Fibroblast of skin of right biceps (primary cell): ENCODE data around the gene DUSP11.
"Not testable (repeated sequence)": the region's sequence is repeated elsewhere in the genome, so short reads cannot be mapped to it uniquely, and the experiment has no call there.

Experiments used
- DNase-seq: peaks from one replicate; pipeline ENCODE4 v3.0.0-alpha.2; 2013

Gene DUSP11

GRCh38 chr2:73770725-73771124, 9.2 kb downstream of the DUSP11 start:
- DNase-seq, result no peak

DNA sequence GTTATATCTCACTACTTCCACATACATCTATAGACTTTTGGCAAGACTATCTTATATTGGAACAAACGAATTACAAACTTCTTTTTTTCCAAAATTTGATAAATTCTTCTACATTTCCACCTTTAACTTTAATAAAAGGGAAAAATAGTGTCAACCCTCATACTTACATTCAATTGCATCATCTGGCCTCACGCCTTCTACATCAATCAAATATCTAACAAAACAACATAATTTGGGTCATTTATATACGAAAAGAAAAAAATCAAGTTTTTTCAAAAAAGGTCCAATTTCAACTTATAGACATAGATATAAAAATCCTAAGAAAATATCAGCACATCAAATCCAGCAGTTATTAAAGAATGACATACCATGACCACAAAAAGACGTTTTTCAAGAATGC, 12.9 kb downstream of the DUSP11 start:
- DNase-seq, result no peak

- no peak for DNase-seq
Observed at GRCh38 chr2:73766349-73766748, 13.6 kb downstream of the DUSP11 start.

DNA sequence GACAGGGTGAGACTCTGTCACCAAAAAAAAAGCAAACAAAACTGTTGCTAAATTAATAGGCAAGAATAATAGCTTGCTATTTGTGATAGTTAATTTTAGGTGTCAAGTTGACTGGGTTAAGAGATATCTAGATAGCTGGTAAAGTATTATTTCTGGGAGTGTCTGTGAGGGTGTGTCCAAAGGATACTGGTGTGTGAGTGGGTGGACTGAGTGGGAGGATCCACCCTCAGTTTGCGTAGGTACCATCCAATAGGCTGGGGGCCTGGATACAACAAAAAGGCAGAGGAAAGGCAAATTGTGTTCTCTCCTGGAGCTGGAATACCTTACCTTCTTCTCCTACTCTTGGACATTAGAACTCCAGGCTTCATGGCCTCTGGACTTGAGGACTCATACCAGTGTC, 15.0 kb downstream of the DUSP11 start:
- DNase-seq, result no peak

- DNase-seq, result no peak
Observed at GRCh38 chr2:73762571-73762970, 17.3 kb downstream of the DUSP11 start.

DNA sequence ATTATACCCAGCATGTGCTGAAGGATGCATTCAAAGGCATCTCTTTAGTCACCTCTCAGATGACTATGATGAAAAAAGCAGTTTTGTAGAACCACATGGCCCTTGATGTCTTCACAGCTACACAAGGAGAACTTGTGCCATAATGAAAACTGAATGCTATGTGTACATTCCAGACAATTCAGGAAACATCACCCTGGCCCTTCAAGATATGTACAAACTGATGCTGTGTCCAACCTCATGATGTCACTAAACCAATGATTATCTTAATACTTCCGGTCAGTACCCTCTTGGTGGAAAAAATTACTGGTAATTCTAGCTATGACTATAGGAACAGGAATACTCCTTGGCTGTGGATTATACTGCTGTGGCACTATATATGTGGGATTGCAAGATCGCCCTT, 20.0 kb downstream of the DUSP11 start:
- no peak for DNase-seq

DNA sequence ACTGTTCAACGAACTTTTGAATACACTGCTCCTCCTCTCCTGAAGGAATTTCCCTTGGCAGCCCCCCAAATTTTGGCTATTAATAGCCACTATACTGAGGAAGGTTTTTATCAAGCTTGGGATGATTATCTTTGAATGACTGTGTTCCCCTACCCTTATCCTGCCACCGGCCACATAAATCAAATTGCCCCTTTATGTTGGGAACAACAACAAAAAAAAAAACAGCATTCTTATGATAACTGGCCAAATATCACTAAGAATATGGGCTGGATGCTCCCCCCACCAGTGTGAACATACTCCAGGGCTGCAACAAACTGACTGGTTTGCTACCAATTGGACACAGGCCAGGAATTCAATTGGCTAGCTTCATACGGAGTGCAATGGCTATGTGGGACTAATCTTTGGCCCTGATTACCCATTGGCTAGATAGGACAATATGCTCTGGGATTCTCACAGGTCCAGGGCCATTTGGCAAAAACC, 20.6 kb downstream of the DUSP11 start:
- peak; percentile 63 for DNase-seq

DNA sequence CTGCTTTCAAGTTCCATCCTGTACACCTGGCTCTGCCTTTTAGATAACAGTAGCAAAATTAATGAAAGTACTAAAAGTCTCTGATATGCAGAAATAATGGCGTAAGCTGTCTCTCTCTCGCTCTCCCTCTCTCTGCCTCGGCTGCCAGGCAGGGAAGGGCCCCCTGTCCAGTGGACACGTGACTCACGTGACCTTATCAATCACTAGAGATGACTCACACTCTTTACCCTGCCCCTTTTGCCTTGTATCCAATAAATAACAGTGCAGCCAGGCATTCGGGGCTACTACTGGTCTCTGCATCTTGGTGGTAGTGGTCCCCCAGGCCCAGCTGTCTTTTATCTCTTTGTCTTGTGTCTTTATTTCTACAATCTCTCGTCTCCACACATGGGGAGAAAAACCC, 25.6 kb downstream of the DUSP11 start:
- not testable (repeated sequence) for DNase-seq

DNA sequence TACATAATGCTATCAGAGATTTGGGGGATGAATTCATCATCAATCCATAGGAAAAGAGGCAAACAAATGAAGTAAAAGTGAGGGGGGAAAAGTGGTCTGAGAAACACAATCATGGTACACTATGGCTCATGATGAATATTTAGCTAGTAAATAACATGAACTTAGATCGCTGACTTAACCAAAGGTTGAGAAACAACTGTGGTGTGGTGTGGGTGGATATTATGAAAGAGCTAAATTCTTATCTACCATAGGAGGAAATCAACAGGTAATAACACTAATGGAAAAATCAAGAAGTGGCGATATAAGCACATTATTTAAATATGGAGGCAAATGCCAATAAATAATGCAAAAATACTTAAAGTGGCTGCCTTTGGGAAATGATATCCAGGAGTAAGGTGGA, 30.6 kb downstream of the DUSP11 start:
- DNase-seq, result no peak

GRCh38 chr2:73746877-73747208, 33.1 kb downstream of the DUSP11 start:
- DNase-seq, result no peak

GRCh38 chr2:73746015-73746876, 33.7 kb downstream of the DUSP11 start:
- no peak for DNase-seq

- no peak for DNase-seq
Observed at GRCh38 chr2:73740767-73741166, 39.1 kb downstream of the DUSP11 start.

- no peak for DNase-seq
Observed at GRCh38 chr2:73739101-73739500, 40.8 kb downstream of the DUSP11 start.

DNA sequence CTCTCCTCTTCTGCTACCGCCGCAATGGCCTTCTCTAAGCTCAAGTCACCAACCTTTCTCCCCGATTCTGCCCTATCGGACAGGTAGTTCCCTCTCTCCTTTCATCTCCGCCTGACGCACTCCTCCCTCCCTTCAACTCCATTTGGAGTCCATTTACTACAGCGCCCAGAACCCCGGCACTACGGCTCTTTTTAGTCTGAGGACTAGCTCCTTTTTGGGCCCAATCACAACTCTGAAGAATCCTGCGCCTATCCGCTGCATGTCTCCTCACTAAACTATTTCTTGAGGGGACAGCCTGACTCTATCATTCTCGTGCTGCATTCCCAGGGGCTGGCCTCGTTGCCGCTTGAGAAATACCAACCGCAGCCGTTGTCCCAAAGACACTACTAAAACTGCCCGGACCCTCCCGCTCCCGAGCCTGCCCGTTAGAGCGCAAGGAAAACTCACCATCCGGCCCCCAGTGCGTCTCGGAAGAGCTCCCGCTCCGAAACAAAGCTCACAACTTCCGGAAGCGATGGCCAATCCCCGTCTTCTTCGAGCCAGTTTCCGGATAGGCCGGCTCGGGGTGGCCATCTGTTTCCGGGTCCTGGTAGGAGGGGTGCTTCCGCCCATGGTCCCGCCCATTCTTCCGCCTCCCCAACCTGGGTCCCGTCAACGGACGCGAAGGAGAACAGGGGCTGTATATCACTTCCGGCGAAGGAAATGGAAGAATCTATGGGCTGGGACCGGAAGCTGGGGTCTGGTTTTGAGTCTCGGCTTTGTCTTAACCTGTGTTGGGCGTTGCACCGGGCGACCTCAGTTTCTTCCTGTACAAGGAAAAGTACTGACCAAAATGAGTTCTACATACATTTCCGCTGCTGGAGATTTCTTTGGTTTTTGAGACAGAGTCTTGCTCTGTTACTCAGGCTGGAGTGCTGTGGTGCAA, 42.8 kb downstream of the DUSP11 start, which contains the start of gene TPRKB:
TPRKB (minus strand) TSS at position 491 of the 925 bp plus-strand sequence. CDS start 2,776 bp downstream, outside the sequence.
- peak; percentile 99 for DNase-seq

- DNase-seq, result no peak
Observed at GRCh38 chr2:73736378-73736777, 43.5 kb downstream of the DUSP11 start.

GRCh38 chr2:73730810-73731209, 49.1 kb downstream of the DUSP11 start:
- DNase-seq, result no peak

GRCh38 chr2:73728711-73729110, 51.2 kb downstream of the DUSP11 start:
- DNase-seq, result no peak

DNA sequence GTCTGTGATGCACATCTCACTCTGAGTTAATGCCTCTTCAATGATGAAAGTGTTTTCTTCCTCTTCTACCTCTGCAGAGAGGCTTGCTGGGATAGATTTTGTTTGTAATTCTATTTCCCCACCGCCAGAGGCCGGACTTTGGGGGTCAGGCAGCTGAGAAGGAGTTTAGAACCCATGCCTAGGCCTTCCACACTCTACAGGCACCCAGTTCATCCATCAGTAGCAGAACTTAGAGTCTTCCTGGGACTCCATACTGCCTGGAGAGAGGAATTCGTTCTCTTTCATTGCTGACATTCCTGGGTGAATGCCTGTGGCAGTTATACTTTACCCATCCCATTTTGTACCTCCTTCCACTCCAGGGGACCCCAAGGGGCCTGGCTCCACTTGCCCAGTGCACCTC, 51.9 kb downstream of the DUSP11 start:
- no peak for DNase-seq

- DNase-seq, result not testable (repeated sequence)
Observed at GRCh38 chr2:73726657-73727056, 53.2 kb downstream of the DUSP11 start.

GRCh38 chr2:73718851-73719621, 60.9 kb downstream of the DUSP11 start:
- DNase-seq, result no peak

GRCh38 chr2:73718421-73718820, 61.5 kb downstream of the DUSP11 start:
- no peak for DNase-seq

DNA sequence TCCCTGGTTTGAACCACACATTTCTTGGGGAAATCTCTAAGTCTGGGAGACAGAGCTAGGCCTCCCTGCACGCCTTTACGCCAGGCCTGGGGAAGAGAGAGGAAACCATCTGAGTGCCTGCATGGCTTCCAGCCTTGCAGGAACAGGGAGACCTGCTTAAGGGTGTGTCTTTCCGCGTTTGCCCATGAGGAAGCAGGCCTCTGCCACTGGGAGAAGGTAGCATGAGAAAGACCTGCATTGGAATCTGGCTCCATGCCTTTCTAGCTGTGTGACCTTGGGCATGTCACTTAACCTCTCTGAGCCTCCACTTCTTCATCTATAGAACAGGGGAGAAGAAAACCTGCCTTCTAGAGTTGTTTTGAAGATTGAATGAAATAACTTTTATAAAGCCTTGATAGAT, 62.2 kb downstream of the DUSP11 start:
- not testable (repeated sequence) for DNase-seq

DNA sequence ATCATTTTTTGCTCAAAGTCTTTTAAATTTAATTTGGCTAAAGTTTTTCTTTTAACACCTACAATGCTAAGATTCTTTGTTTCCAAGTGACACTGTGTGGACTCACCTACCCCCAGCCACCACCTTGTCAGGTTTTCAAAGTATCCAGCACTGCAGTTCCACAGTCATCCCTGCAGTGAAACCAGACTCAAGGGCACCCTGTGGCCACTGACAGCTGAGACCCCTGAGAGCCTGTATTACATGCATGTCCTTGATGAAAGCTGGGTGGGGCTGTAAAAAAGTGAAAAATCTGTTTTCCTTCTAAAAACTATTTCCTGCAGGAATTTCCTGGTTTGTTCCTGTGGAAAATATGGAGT, 62.7 kb downstream of the DUSP11 start:
- DNase-seq, result no peak
